SIG-M5 treated with dmso at 0.1 percent for 504 hours (cell line): ENCODE measurements around the gene TMEM163.

Source experiments
- DNase-seq: peaks from one replicate; lab custom pipeline; 2025; ENCODE audit not compliant: unreplicated experiment; lab: John Stamatoyannopoulos, UW

Gene TMEM163

DNA sequence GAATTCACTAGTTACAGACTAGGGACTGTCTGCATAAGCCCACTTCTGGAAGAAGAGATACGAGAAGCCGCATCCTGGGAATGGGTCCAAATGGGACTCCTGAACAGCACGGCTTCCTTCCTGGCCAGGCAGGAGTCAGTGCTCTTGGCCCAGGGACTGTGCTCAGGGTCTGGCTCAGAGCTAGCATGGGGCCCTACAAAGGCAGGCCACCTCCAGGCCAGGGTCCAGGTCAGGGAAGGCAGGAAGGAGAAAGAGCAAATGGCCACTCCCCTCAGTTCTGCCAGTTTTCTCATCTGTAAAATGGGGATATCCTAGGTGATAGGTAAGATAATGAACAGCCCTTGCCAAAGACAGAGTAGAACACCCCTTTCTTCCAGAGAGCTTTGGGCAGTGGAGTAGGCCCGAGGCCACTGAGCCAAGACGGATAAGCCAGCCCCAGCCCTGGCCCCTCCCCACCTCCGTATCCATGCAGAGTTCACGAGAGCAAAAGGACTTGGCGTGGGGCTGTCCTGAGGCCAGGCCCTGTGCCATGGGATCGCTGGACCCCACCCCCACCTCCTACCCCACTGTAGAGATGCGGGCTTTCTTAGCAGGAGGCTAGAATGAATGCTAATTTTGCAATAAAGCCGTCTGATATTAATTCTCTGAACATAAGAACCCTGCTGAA, 274.9 kb downstream of the TMEM163 start:
- DNase-seq, result no peak

GRCh38 chr2:134441153-134441863, 277.5 kb downstream of the TMEM163 start:
- DNase-seq, result no peak

GRCh38 chr2:134440336-134440909, 278.4 kb downstream of the TMEM163 start:
- no peak for DNase-seq

DNA sequence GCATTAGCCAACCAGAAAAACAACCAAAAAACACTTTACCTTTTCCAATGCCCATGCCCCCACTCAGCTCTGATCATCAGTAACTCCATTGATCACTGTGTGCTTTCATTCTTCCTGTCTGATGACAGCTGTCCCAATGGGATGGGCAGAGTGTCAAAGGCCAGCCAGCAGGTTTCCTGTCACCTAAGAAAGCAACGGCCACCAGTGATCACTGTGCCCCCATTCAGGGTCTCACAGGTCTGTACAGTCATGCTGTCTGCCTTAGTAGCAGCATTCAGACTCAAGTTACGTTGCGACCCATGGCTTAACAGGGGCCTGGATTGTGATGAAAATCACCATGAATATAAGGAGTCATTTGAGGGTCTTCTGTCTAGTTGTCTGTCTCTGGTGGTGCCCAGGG, 280.4 kb downstream of the TMEM163 start:
- no peak for DNase-seq

DNA sequence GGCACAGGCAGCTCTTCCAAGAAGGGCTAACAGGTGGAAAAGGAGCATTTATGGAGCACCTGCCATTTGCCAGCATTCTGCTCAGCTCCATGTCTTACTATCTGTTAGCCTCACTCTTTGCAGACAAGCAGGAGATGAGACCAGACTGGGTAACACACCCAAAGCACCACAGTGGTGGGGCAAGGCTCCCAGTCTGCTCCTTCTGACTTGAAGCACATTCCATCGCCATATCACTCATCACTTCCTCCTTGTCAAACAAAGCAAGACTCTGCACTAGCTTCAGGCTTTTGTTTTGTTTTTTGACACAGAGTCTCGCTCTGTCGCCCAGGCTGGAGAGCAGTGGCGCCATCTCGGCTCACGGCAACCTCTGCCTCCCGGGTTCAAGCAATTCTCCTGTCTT, 282.1 kb downstream of the TMEM163 start:
- no peak for DNase-seq

- no peak for DNase-seq
Measured at GRCh38 chr2:134435936-134436335, 282.9 kb downstream of the TMEM163 start.

DNA sequence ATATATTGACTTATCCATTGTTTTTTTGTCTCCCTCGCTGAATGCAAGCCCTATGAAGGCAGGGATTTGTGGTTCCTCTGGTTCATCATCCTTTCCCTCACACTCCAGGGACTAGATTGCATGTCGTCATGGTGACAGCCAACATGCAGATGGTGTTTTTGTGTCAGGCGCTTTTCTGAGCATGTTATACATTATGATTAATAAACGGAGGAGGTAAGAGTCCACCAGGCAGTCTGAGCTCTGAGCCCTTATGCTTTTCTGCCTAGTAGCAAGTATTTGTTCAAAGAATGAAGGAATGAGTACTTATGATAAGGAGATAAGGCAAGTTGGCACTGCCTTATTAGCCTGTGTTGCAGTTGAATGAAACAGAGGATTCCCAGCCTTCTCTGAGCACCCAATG, 283.3 kb downstream of the TMEM163 start:
- no peak for DNase-seq

- DNase-seq, result no peak
Measured at GRCh38 chr2:134433979-134434378, 284.8 kb downstream of the TMEM163 start.

DNA sequence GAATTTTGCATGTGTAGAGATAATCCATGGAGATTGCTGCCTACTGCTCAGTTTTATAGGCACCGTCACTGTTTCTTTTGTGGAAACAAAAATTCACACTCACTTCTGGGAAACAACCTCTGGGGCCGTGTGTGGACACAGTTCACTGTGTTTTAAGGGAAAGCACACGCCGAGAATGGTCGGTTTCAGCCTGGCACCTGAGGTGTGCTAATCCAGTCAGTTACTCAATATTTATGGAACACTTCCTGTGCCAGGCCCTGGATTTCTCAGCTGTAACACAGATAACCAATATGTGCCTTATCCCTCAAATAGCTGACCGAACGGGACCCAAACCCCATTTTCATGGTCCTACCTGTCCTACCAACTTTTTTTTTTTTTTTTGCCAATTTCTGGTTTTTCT, 285.3 kb downstream of the TMEM163 start:
- no peak for DNase-seq

DNA sequence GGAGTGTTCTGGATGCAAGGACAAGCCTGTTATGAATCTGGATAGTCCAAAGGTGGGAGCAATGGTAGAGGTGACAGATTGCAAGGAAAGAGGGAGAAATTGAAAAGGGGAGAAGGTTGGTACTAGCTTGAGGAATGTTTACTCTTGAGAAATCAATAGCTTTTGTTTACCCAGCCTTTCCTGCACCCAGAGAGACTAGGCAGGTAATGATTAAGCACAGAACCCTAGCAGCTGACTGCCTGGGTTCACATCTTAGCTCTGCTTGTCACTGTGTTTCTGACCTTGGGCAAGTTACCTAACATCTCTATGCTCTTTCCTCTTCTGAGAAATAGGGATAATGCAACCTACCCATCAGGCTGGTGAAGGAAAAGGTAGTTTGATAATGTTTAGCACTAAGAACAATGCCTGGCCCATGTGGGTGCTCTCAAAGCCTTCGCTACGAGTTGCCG, 286.3 kb downstream of the TMEM163 start:
- no peak for DNase-seq

GRCh38 chr2:134431838-134432434, 286.9 kb downstream of the TMEM163 start:
- no peak for DNase-seq

DNA sequence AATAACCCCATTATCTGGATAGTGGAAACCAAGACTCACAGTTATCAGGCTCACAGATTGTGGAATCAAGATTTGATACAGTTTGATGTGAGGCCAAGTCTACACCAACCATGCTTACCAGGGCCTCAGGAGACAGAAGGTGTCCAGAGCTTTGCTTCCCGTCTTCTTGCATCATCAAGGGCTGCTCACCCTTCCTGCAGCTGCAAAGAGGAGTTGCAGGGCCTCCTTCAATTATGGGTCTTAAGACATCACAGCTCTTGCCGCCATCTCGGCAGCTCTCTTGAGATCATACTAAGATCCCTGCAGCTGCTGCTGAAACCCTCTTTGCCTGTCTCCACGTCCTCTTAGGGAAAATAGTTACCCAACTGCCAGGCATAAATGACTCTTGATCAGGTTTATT, 288.9 kb downstream of the TMEM163 start:
- peak; percentile 12 for DNase-seq

- no peak for DNase-seq
Measured at GRCh38 chr2:134426721-134427120, 292.1 kb downstream of the TMEM163 start.

GRCh38 chr2:134425724-134426496, 292.9 kb downstream of the TMEM163 start:
- no peak for DNase-seq

DNA sequence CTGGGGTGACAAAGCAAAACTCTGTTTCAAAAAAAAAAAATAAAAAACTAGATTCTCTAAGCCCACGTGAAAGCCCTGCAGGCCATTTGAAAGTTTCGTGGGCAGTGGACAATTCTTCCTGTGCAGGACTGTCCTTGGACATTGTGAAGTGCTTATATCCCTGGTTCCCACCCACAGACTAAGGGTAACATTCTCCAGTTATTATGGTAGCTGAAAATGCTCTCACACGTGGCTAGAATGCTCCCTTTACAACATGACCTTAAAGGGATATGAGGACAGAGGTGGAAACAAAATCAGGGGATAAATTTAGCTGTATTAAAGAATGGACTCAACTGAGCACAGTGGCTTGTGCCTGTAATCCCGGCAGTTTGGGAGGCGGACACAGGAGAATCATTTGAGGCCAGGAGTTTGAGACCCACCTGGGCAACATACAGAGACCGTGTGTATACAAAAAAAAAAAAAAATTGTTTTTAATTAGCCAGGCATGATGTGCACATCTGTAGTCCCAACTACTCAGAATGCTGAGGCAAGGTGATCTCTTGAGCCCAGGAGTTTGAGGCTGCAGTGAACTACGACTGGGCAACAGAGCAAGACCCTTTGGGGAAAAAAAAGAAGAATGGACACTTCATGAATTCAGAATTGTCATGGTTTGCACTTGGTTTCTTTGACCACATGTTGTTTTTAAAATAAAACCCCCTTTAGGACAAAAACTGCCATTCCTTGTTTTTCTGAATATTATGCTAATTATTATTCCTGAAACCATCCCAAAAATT, 297.1 kb downstream of the TMEM163 start:
- DNase-seq, result no peak

- DNase-seq, result no peak
Measured at GRCh38 chr2:134420920-134421319, 297.9 kb downstream of the TMEM163 start.

DNA sequence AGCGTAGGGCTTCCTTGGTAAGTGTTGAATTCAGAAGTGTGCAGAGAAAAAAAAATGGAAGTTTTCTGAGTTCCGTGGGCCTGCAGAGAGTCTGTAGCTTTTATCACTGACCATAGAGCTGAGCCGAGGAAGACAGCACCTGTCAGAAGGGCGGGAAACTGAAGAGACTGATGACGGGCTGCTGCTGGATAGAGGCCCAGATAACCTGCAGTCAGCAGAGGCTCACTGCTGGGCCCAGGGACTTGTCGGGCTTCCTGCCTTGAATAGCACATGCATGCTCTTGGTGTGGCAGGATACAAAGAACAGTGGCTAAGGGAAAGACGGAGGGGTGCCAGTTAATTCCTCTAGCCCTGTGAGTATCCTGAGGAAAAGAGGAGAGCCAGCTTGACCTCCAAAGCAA, 298.5 kb downstream of the TMEM163 start:
- DNase-seq, result no peak

GRCh38 chr2:134417968-134418582, 300.7 kb downstream of the TMEM163 start:
- DNase-seq, result no peak

GRCh38 chr2:134416637-134417036, 302.2 kb downstream of the TMEM163 start:
- DNase-seq, result no peak

DNA sequence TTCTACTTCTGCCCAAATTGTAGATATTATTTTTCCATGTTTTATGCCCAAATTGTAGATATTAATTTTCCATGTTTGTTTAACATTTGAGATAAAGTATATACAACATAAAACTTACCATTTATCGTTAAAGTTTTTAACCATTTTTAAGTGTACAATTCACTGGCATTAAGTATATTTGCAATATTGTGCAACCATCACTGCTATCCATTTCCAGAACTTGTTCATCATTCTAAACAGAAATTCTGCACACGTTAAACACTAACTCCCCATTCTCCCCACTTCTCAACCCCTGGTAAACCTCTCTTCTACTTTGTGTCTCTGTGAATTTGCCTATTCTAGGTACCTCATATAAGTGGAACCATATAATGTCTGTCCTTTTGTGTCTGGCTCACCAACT, 302.8 kb downstream of the TMEM163 start:
- DNase-seq, result no peak
